Measurements from ENCODE around the gene CST9. TPM values are rescaled to one million over a fixed set of nuclear protein-coding genes. Genes with fewer than 3 reads are reported as not detected.

Gene CST9
- total and polyA plus RNA-seq, 2 of the 13 experiments (the other 11 are each of a cell fraction or from before 2014, with no cell fraction given): 0.07 TPM; not detected in 1

DNA sequence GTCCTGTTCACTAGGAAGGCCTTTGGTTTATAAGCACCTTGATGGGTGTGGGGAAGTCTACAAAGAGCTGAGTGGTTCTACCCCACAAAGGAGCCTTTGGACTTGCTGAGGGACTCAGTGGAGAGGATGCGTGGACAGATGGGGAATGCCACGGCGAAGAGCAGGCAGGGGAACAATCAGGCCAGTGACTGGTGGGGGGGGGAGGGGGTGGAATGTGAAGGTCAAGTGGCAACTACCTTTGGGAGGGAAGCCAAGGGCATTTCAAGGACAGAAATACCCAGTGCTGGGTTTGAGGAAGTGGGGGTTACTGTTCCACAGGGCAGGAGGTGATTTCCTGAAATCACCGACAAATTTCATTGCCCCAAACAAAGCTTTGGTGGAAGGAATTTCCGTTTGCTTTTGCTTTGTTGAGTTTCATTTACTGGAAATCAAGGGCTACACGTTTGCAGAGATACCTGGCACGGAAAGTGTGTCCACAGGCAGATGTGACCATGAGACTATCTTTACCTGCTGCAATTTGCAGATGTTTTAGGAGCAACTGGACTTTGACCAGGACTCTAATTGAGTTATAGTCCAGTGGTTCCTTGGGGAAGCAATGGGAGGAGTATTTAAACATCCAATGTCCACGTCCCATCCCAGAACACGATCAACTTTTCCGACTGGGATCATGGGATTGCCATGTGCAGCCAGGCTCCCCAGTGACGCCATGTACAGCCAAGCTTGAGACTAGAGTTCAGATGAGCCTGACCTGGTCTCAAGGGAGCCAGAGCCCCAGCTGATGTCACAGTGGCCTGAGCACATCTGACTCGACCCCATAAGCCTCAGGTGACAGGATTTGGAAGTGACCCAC lies 24.1 kb upstream of the CST9 start (continued):
- TF ChIP-seq ZNF672 (CRISPR knock-in tag; IDR thresholded peaks at IDR 0.05) (no peak), SPEN (CRISPR knock-in tag; IDR thresholded peaks at IDR 0.05; ENCODE audit: low read depth) (peak; percentile 53; the same call in 1 of the 2 replicates), ETV6 (CRISPR knock-in tag; conservative IDR thresholded peaks at IDR 0.05) (0 out of 2 replicates have a peak, but pooled peaks have one; percentile 21), IRX3 (CRISPR knock-in tag; IDR thresholded peaks at IDR 0.05; ENCODE audit: borderline replicate concordance, low read depth) (no peak), HNF4G (IDR thresholded peaks at IDR 0.05; ENCODE audit: borderline replicate concordance, low read depth, low read length) (peak; percentile 73; the same call in 1 of the 2 replicates), HNF4G (CRISPR knock-in tag; IDR thresholded peaks at IDR 0.05; ENCODE audit: borderline replicate concordance, low read depth) (no peak; the same call in none of the 2 replicates), ZNF431 (CRISPR knock-in tag; IDR thresholded peaks at IDR 0.05; ENCODE audit: borderline replicate concordance, low read depth) (0 out of 2 replicates have a peak, but pooled peaks have one; percentile 59), ZSCAN9 (CRISPR knock-in tag; IDR thresholded peaks at IDR 0.05; ENCODE audit: borderline replicate concordance) (no peak), PHB2 (IDR thresholded peaks at IDR 0.05; ENCODE audit: partially characterized antibody) (no peak), NFIC (IDR thresholded peaks at IDR 0.05; ENCODE audit: low read length) (0 out of 2 replicates have a peak, but pooled peaks have one; percentile 41), MATR3 (CRISPR knock-in tag; IDR thresholded peaks at IDR 0.05) (no peak), CCDC6 (CRISPR knock-in tag; IDR thresholded peaks at IDR 0.05) (no peak)
- TF ChIP-seq, protein P1, sequence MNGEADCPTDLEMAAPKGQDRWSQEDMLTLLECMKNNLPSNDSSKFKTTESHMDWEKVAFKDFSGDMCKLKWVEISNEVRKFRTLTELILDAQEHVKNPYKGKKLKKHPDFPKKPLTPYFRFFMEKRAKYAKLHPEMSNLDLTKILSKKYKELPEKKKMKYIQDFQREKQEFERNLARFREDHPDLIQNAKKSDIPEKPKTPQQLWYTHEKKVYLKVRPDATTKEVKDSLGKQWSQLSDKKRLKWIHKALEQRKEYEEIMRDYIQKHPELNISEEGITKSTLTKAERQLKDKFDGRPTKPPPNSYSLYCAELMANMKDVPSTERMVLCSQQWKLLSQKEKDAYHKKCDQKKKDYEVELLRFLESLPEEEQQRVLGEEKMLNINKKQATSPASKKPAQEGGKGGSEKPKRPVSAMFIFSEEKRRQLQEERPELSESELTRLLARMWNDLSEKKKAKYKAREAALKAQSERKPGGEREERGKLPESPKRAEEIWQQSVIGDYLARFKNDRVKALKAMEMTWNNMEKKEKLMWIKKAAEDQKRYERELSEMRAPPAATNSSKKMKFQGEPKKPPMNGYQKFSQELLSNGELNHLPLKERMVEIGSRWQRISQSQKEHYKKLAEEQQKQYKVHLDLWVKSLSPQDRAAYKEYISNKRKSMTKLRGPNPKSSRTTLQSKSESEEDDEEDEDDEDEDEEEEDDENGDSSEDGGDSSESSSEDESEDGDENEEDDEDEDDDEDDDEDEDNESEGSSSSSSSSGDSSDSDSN (CRISPR knock-in tag; IDR thresholded peaks at IDR 0.05): peak; percentile 53; the same call in 1 of the 2 replicates
- TF ChIP-seq, protein P2, sequence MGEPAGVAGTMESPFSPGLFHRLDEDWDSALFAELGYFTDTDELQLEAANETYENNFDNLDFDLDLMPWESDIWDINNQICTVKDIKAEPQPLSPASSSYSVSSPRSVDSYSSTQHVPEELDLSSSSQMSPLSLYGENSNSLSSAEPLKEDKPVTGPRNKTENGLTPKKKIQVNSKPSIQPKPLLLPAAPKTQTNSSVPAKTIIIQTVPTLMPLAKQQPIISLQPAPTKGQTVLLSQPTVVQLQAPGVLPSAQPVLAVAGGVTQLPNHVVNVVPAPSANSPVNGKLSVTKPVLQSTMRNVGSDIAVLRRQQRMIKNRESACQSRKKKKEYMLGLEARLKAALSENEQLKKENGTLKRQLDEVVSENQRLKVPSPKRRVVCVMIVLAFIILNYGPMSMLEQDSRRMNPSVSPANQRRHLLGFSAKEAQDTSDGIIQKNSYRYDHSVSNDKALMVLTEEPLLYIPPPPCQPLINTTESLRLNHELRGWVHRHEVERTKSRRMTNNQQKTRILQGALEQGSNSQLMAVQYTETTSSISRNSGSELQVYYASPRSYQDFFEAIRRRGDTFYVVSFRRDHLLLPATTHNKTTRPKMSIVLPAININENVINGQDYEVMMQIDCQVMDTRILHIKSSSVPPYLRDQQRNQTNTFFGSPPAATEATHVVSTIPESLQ (CRISPR knock-in tag; conservative IDR thresholded peaks at IDR 0.05): no peak
- TF ChIP-seq, protein P3, sequence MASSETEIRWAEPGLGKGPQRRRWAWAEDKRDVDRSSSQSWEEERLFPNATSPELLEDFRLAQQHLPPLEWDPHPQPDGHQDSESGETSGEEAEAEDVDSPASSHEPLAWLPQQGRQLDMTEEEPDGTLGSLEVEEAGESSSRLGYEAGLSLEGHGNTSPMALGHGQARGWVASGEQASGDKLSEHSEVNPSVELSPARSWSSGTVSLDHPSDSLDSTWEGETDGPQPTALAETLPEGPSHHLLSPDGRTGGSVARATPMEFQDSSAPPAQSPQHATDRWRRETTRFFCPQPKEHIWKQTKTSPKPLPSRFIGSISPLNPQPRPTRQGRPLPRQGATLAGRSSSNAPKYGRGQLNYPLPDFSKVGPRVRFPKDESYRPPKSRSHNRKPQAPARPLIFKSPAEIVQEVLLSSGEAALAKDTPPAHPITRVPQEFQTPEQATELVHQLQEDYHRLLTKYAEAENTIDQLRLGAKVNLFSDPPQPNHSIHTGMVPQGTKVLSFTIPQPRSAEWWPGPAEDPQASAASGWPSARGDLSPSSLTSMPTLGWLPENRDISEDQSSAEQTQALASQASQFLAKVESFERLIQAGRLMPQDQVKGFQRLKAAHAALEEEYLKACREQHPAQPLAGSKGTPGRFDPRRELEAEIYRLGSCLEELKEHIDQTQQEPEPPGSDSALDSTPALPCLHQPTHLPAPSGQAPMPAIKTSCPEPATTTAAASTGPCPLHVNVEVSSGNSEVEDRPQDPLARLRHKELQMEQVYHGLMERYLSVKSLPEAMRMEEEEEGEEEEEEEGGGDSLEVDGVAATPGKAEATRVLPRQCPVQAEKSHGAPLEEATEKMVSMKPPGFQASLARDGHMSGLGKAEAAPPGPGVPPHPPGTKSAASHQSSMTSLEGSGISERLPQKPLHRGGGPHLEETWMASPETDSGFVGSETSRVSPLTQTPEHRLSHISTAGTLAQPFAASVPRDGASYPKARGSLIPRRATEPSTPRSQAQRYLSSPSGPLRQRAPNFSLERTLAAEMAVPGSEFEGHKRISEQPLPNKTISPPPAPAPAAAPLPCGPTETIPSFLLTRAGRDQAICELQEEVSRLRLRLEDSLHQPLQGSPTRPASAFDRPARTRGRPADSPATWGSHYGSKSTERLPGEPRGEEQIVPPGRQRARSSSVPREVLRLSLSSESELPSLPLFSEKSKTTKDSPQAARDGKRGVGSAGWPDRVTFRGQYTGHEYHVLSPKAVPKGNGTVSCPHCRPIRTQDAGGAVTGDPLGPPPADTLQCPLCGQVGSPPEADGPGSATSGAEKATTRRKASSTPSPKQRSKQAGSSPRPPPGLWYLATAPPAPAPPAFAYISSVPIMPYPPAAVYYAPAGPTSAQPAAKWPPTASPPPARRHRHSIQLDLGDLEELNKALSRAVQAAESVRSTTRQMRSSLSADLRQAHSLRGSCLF (CRISPR knock-in tag; IDR thresholded peaks at IDR 0.05; ENCODE audit: borderline replicate concordance): no peak
- TF ChIP-seq, protein P4, sequence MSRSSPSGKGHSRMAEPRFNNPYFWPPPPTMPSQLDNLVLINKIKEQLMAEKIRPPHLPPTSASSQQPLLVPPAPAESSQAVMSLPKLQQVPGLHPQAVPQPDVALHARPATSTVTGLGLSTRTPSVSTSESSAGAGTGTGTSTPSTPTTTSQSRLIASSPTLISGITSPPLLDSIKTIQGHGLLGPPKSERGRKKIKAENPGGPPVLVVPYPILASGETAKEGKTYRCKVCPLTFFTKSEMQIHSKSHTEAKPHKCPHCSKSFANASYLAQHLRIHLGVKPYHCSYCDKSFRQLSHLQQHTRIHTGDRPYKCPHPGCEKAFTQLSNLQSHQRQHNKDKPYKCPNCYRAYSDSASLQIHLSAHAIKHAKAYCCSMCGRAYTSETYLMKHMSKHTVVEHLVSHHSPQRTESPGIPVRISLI (CRISPR knock-in tag; IDR thresholded peaks at IDR 0.05; ENCODE audit: borderline replicate concordance): no peak
- TF ChIP-seq, protein P5, sequence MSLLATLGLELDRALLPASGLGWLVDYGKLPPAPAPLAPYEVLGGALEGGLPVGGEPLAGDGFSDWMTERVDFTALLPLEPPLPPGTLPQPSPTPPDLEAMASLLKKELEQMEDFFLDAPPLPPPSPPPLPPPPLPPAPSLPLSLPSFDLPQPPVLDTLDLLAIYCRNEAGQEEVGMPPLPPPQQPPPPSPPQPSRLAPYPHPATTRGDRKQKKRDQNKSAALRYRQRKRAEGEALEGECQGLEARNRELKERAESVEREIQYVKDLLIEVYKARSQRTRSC (CRISPR knock-in tag; IDR thresholded peaks at IDR 0.05; ENCODE audit: low read depth): no peak

Data from HepG2 (cell line).